Neuron (in vitro differentiated cells): ENCODE results near the gene C11orf24.

Experiments used
- H2AFZ ChIP-seq: one replicate; pipeline ENCODE4 v1.6.1; 2013; ENCODE audit warnings: low read depth, mild to moderate bottlenecking, inconsistent platforms, low read length, moderate library complexity
- H3K27me3 ChIP-seq: one replicate; pipeline ENCODE4 v1.6.1; 2013; ENCODE audit warnings: low read length; ENCODE audit not compliant: insufficient read depth
- H3K36me3 ChIP-seq: one replicate; pipeline ENCODE4 v1.6.1; 2013; ENCODE audit warnings: low read length; ENCODE audit not compliant: insufficient read depth
- H3K4me1 ChIP-seq: one replicate; pipeline ENCODE4 v1.6.1; 2013; ENCODE audit warnings: low read length; ENCODE audit not compliant: insufficient read depth
- H3K4me3 ChIP-seq: 2 replicates; pipeline ENCODE4 v1.5.1; 2013; ENCODE audit warnings: mild to moderate bottlenecking, low read length, moderate library complexity
- H3K9me3 ChIP-seq: one replicate; pipeline ENCODE4 v1.6.1; 2013; ENCODE audit warnings: low read length

Gene C11orf24

GRCh38 chr11:68231621-68232020, 40.2 kb downstream of the C11orf24 start:
- no peak overlapping the region for H2AFZ ChIP-seq
- no peaks in the 10 kb centered on the region for H3K36me3 ChIP-seq
- H3K9me3 ChIP-seq: no peaks in the 10 kb centered on the region
- H3K4me3 ChIP-seq: no peak overlapping the region
- H3K27me3 ChIP-seq: no peaks in the 10 kb centered on the region
- H3K4me1 ChIP-seq: no peaks in the 10 kb centered on the region

- Histone ChIP-seq H3K4me1 (no peaks in the 10 kb centered on the region), H3K36me3 (no peaks in the 10 kb centered on the region), H3K4me3 (no peak overlapping the region), H3K9me3 (no peaks in the 10 kb centered on the region), H3K27me3 (no peaks in the 10 kb centered on the region), H2AFZ (no peak overlapping the region)
Measured at GRCh38 chr11:68229601-68230000, 42.2 kb downstream of the C11orf24 start.

GRCh38 chr11:68226421-68226820, 45.4 kb downstream of the C11orf24 start:
- Histone ChIP-seq H3K9me3 (no peaks in the 10 kb centered on the region), H3K4me3 (no peak overlapping the region), H3K4me1 (no peaks in the 10 kb centered on the region), H3K36me3 (no peaks in the 10 kb centered on the region), H2AFZ (no peak overlapping the region), H3K27me3 (no peaks in the 10 kb centered on the region)

- no peaks in the 10 kb centered on the region for H3K4me1 ChIP-seq
- H2AFZ ChIP-seq: no peak overlapping the region
- no peak overlapping the region for H3K4me3 ChIP-seq
- no peaks in the 10 kb centered on the region for H3K27me3 ChIP-seq
- no peaks in the 10 kb centered on the region for H3K36me3 ChIP-seq
- H3K9me3 ChIP-seq: no peaks in the 10 kb centered on the region
Measured at GRCh38 chr11:68224606-68225005, 47.2 kb downstream of the C11orf24 start.

- Histone ChIP-seq H2AFZ (no peak overlapping the region), H3K36me3 (no peaks in the 10 kb centered on the region), H3K4me3 (no peak overlapping the region), H3K9me3 (no peaks in the 10 kb centered on the region), H3K27me3 (no peaks in the 10 kb centered on the region), H3K4me1 (no peaks in the 10 kb centered on the region)
Measured at GRCh38 chr11:68223275-68223674, 48.5 kb downstream of the C11orf24 start.

GRCh38 chr11:68221406-68221805, 50.4 kb downstream of the C11orf24 start:
- Histone ChIP-seq H3K4me3 (no peak overlapping the region), H3K9me3 (no peaks in the 10 kb centered on the region), H2AFZ (no peak overlapping the region), H3K4me1 (no peaks in the 10 kb centered on the region), H3K36me3 (no peaks in the 10 kb centered on the region), H3K27me3 (no peaks in the 10 kb centered on the region)

- H3K4me1 ChIP-seq: peaks cover 14% of the 10 kb centered on the region
- no peak overlapping the region for H2AFZ ChIP-seq
- no peaks in the 10 kb centered on the region for H3K9me3 ChIP-seq
- H3K27me3 ChIP-seq: no peaks in the 10 kb centered on the region
- no peaks in the 10 kb centered on the region for H3K36me3 ChIP-seq
- H3K4me3 ChIP-seq: no peak overlapping the region
Measured at GRCh38 chr11:68216171-68216938, 55.4 kb downstream of the C11orf24 start.

- no peak overlapping the region for H3K4me3 ChIP-seq
- H3K9me3 ChIP-seq: no peaks in the 10 kb centered on the region
- H3K36me3 ChIP-seq: no peaks in the 10 kb centered on the region
- H3K27me3 ChIP-seq: no peaks in the 10 kb centered on the region
- H2AFZ ChIP-seq: no peak overlapping the region
- H3K4me1 ChIP-seq: peaks cover 21% of the 10 kb centered on the region
Measured at GRCh38 chr11:68215524-68216170, 56.1 kb downstream of the C11orf24 start.

GRCh38 chr11:68215087-68215445, 56.7 kb downstream of the C11orf24 start:
- H3K4me1 ChIP-seq: peaks cover 25% of the 10 kb centered on the region
- H3K27me3 ChIP-seq: no peaks in the 10 kb centered on the region
- no peaks in the 10 kb centered on the region for H3K9me3 ChIP-seq
- no peak overlapping the region for H3K4me3 ChIP-seq
- H3K36me3 ChIP-seq: no peaks in the 10 kb centered on the region
- no peak overlapping the region for H2AFZ ChIP-seq

GRCh38 chr11:68214173-68215086, 57.3 kb downstream of the C11orf24 start:
- Histone ChIP-seq H3K36me3 (no peaks in the 10 kb centered on the region), H3K9me3 (no peaks in the 10 kb centered on the region), H3K4me1 (peaks cover 27% of the 10 kb centered on the region), H3K27me3 (no peaks in the 10 kb centered on the region), H3K4me3 (peak overlapping the region; percentile 68), H2AFZ (peak overlapping the region; percentile 74)

- Histone ChIP-seq H3K9me3 (no peaks in the 10 kb centered on the region), H3K4me1 (peaks cover 31% of the 10 kb centered on the region), H3K36me3 (no peaks in the 10 kb centered on the region), H2AFZ (peak overlapping the region; percentile 74), H3K27me3 (no peaks in the 10 kb centered on the region), H3K4me3 (peak overlapping the region; percentile 68)
Measured at GRCh38 chr11:68213555-68214172, 58.1 kb downstream of the C11orf24 start.

GRCh38 chr11:68213135-68213515, 58.6 kb downstream of the C11orf24 start, which contains the start of gene KMT5B:
TSS of gene KMT5B (minus strand) at chr11:68213296. CDS start at chr11:68190076, 23,220 bp downstream.
- Histone ChIP-seq H3K27me3 (no peaks in the 10 kb centered on the region), H3K4me3 (peak within 1 kb of the TSS; percentile 91), H3K9me3 (no peaks in the 10 kb centered on the region), H3K4me1 (peaks cover 31% of the 10 kb centered on the region), H3K36me3 (no peaks in the 10 kb centered on the region), H2AFZ (peak within 1 kb of the TSS; percentile 74)
